ENCODE measurements around the gene IREB2. TPM values are rescaled to one million over a fixed set of nuclear protein-coding genes. Genes with fewer than 3 reads are reported as not detected.
"Not testable (repeated sequence)": the region's sequence is repeated elsewhere in the genome, so short reads cannot be mapped to it uniquely, and the experiment has no call there.

The IREB2 gene
- total and polyA plus RNA-seq, 2 donors (not counting 1 experiment from before 2014, with no cell fraction given): 14.7 to 92.1 TPM

- no peak for TF ChIP-seq CTCF (IDR thresholded peaks at IDR 0.05)
- TF ChIP-seq EZH2 (IDR thresholded peaks at IDR 0.05; ENCODE audit: borderline replicate concordance, insufficient read depth, low read depth, low read length, poor library complexity, severe bottlenecking): no peak
- H3K4me1 ChIP-seq (ENCODE audit: control insufficient read depth in 2 of 2, insufficient read depth in 2 of 2, low read length in 2 of 2): peaks cover 9 to 14% of the 10 kb centered on the region in 2 donors
- POLR2A ChIA-PET: no interaction called here
- Mint-ChIP-seq H3K4me1 (peaks cover 18% of the 10 kb centered on the region), H3K27ac (no peak overlapping the region), H3K9me3 (ENCODE audit: insufficient read depth) (peaks cover 2% of the 10 kb centered on the region), H3K27me3 (peaks cover 31% of the 10 kb centered on the region), H3K4me3 (no peak overlapping the region)
- H3K4me3 ChIP-seq (ENCODE audit: control extremely low read depth in 1 of 5, extremely low read depth in 1 of 5, insufficient read depth in 1 of 5, low read depth in 2 of 5, low read length in 4 of 5): no peak overlapping the region
- no peak overlapping the region for H3K9ac ChIP-seq (ENCODE audit: low read length)
- peaks cover 6% of the 10 kb centered on the region for H4K20me1 ChIP-seq (ENCODE audit: control insufficient read depth, insufficient read depth, low read length, poor library complexity, severe bottlenecking)
- CTCF ChIA-PET: no interaction called here
- no peak overlapping the region for H2AFZ ChIP-seq (ENCODE audit: insufficient read depth, low read depth, low read length, poor library complexity, severe bottlenecking)
- WGBS (ENCODE audit: insufficient coverage): no CpG with 5 or more reads among the region's 8 CpGs
- peaks cover 25% of the 10 kb centered on the region for H3K79me2 ChIP-seq (ENCODE audit: control insufficient read depth, insufficient read depth, low read length)
- peaks cover 0 to 13% (median 0%) of the 10 kb centered on the region in 4 experiments for H3K27me3 ChIP-seq (replicated peaks in 1 of 4; ENCODE audit: control extremely low read depth in 1 of 4, control insufficient read depth in 3 of 4, insufficient read depth in 4 of 4, low read length in 3 of 4)
- H3K36me3 ChIP-seq (replicated peaks in 1 of 2; ENCODE audit: control extremely low read depth in 1 of 2, control insufficient read depth in 1 of 2, extremely low read depth in 1 of 2, insufficient read depth in 2 of 2, low read length in 1 of 2): no peaks in the 10 kb centered on the region
- ATAC-seq (ENCODE audit: low read depth) (no peak), DNase-seq (no peak)
- H3K9me3 ChIP-seq (ENCODE audit: control extremely low read depth in 1 of 3, control insufficient read depth in 2 of 3, insufficient read depth in 1 of 3, low read length in 2 of 3): peaks cover 4 to 8% (median 5%) of the 10 kb centered on the region in 3 donors
- H3K27ac ChIP-seq (ENCODE audit: low read length in 2 of 2): no peak overlapping the region
- H3K4me2 ChIP-seq (replicated peaks; ENCODE audit: low read depth, low read length, poor library complexity, severe bottlenecking): no peak overlapping the region
- intact Hi-C loops (cut with micrococcal nuclease): no loop called here
Measured at GRCh38 chr15:78434134-78434533, 3.9 kb upstream of the IREB2 start.

GRCh38 chr15:78434711-78435110, 3.3 kb upstream of the IREB2 start:
- H3K4me3 ChIP-seq (ENCODE audit: control extremely low read depth in 1 of 5, extremely low read depth in 1 of 5, insufficient read depth in 1 of 5, low read depth in 2 of 5, low read length in 4 of 5); H3K27ac ChIP-seq (ENCODE audit: low read length in 2 of 2); H3K27me3 ChIP-seq (replicated peaks in 1 of 4; ENCODE audit: control extremely low read depth in 1 of 4, control insufficient read depth in 3 of 4, insufficient read depth in 4 of 4, low read length in 3 of 4); H4K20me1 ChIP-seq (ENCODE audit: control insufficient read depth, insufficient read depth, low read length, poor library complexity, severe bottlenecking); H3K36me3 ChIP-seq (replicated peaks in 1 of 2; ENCODE audit: control extremely low read depth in 1 of 2, control insufficient read depth in 1 of 2, extremely low read depth in 1 of 2, insufficient read depth in 2 of 2, low read length in 1 of 2); H3K27ac Mint-ChIP-seq; H2AFZ ChIP-seq (ENCODE audit: insufficient read depth, low read depth, low read length, poor library complexity, severe bottlenecking); DNase-seq; H3K9me3 Mint-ChIP-seq (ENCODE audit: insufficient read depth); H3K9ac ChIP-seq (ENCODE audit: low read length); H3K4me3 Mint-ChIP-seq; H3K4me2 ChIP-seq (replicated peaks; ENCODE audit: low read depth, low read length, poor library complexity, severe bottlenecking); POLR2A ChIA-PET; H3K9me3 ChIP-seq (ENCODE audit: control extremely low read depth in 1 of 3, control insufficient read depth in 2 of 3, insufficient read depth in 1 of 3, low read length in 2 of 3); ATAC-seq (ENCODE audit: low read depth): not testable (repeated sequence)
- peaks cover 31% of the 10 kb centered on the region for H3K79me2 ChIP-seq (ENCODE audit: control insufficient read depth, insufficient read depth, low read length)
- H3K4me1 ChIP-seq (ENCODE audit: control insufficient read depth in 2 of 2, insufficient read depth in 2 of 2, low read length in 2 of 2): peaks cover 15 to 17% of the 10 kb centered on the region in 2 donors
- intact Hi-C loops (cut with micrococcal nuclease): loop anchor here (5.0 kb wide), 1 partner anchor 438 kb away; the partner anchor contains the start of gene MORF4L1
- Mint-ChIP-seq H3K4me1 (peaks cover 21% of the 10 kb centered on the region), H3K27me3 (peaks cover 25% of the 10 kb centered on the region)
- CTCF ChIA-PET: interaction anchor here (1.4 kb wide), 1 partner anchor 12 kb away, joined by 6 read pairs; no protein-coding TSS in a partner anchor
- 98% methylated on average over 4 of the region's 6 CpGs for WGBS (ENCODE audit: insufficient coverage)
